AG04449 (cell line): ENCODE measurements around the gene MAP1LC3B2.
"Not testable (repeated sequence)": the region's sequence is repeated elsewhere in the genome, so short reads cannot be mapped to it uniquely, and the experiment has no call there.

Source experiments
- CTCF ChIA-PET: fragments of 350-600 bp; formaldehyde crosslinking; extraction: SDS; loops from one replicate; lab custom pipeline; 2021; ENCODE audit warnings: antibody characterized with exemption; lab: Yijun Ruan, JAX
- POLR2A ChIA-PET: fragments of 400-600, 350-600 bp; formaldehyde crosslinking; extraction: SDS; loops from one replicate; lab custom pipeline; 2020; ENCODE audit warnings: antibody characterized with exemption, inconsistent platforms; lab: Yijun Ruan, JAX
- DNase-seq: peaks from one replicate; pipeline ENCODE4 v3.0.0-alpha.2; 2010; ENCODE audit warnings: low read depth, low spot score
- H3K4me3 ChIP-seq: 2 replicates; pipeline ENCODE4 v1.5.1; 2011; ENCODE audit warnings: low read depth, mild to moderate bottlenecking, control low read depth, low read length
- TF ChIP-seq, protein P1 (sequence below): IDR thresholded peaks from one replicate; pipeline ENCODE4 v1.5.1; 2011; ENCODE audit warnings: mild to moderate bottlenecking, moderate library complexity, low read length, control low read depth, inconsistent platforms; ENCODE audit not compliant: insufficient read depth; ENCODE audit errors: missing control alignments

Gene MAP1LC3B2

DNA sequence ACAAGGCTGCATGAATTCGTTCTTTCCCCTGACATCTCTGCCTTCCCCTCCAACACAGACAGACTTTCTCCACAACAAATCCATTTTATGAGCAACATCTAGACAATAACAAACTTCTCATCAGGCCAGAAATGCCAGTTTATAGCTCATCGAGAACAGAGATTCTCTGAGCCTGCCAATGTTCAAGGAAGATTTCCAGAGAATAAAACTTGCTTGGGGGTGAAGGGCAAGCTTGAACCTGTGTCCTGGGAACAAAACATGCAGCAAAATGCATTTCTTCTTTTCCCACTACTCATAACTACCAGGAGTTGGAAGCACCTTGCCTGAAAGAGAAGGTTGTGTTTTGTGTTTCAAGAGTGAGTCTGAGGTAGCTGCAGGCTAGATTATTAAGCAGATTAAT lies 6.8 kb downstream of the MAP1LC3B2 start:
- ChIA-PET CTCF (no interaction called here), POLR2A (no interaction called here)
- TF ChIP-seq, protein P1, sequence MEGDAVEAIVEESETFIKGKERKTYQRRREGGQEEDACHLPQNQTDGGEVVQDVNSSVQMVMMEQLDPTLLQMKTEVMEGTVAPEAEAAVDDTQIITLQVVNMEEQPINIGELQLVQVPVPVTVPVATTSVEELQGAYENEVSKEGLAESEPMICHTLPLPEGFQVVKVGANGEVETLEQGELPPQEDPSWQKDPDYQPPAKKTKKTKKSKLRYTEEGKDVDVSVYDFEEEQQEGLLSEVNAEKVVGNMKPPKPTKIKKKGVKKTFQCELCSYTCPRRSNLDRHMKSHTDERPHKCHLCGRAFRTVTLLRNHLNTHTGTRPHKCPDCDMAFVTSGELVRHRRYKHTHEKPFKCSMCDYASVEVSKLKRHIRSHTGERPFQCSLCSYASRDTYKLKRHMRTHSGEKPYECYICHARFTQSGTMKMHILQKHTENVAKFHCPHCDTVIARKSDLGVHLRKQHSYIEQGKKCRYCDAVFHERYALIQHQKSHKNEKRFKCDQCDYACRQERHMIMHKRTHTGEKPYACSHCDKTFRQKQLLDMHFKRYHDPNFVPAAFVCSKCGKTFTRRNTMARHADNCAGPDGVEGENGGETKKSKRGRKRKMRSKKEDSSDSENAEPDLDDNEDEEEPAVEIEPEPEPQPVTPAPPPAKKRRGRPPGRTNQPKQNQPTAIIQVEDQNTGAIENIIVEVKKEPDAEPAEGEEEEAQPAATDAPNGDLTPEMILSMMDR: no peak
- no peak for DNase-seq
- no peak overlapping the region for H3K4me3 ChIP-seq

DNA sequence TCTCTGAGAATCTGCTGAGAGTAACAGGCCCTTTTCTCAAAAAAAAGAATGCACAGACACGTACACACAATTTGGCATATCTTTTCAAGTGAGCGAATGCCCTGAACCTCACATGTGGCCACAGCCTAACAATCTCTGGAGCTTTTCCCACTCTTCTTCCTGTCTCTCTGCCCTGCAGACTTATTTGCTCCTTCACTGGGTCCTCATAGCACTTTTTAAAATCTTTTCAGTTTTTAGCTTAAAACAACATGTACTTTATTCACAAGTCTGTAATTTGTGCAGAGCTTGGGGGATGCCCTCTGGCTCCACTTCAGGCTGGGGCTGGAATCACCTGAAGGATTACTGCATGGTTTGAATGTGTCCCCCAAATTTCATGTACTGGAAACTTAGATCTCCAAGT lies 9.0 kb downstream of the MAP1LC3B2 start:
- no peak for DNase-seq
- CTCF ChIA-PET: no interaction called here
- TF ChIP-seq, protein P1: no peak
- H3K4me3 ChIP-seq: no peak overlapping the region
- POLR2A ChIA-PET: no interaction called here

DNA sequence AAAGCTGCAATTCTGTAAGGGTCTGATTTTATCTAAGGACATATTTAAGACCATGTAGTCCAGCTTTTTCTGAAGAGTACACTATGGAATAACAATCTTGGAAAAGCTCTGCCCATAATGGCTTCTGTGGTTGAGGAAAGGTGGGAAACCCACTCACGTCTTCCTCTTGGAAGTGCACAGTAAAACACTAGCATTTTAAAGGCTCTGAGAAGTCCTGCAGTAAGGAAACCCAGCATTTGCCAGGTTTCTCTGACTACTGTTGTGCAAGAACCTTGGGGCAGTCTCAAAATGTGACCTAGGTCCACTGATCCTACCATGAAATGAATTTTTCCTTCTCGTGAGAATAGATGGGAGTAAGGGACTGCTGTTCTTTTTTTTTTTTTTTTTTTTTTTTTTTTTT lies 11.9 kb downstream of the MAP1LC3B2 start:
- H3K4me3 ChIP-seq: no peak overlapping the region
- ChIA-PET CTCF (no interaction called here), POLR2A (no interaction called here)

DNA sequence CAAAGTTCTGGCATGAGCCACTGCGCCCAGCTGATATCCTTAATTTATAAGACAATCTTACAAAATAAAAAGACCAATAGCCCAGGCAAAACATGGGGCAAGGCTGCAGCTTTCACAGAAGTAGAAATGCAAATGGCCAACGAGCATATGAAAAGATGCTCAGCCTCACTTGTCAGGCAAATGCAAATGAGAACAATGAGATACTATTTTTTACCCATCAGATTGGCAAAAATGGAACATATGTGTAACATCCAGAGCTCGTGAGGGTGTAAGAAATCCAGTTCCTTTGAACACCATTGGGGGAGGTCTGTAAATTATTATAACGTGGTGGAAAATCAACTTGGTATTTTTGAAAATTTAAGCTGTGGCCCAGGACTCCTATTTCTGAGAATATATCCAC lies 14.6 kb downstream of the MAP1LC3B2 start:
- no peak for DNase-seq
- H3K4me3 ChIP-seq: no peak overlapping the region
- CTCF ChIA-PET: no interaction called here
- POLR2A ChIA-PET: interaction anchor here (0.5 kb wide), 1 partner anchor 27 kb away, joined by 3 read pairs; no protein-coding TSS in a partner anchor
- TF ChIP-seq, protein P1: no peak

More for the DNA sequence above, 11.9 kb downstream of the MAP1LC3B2 start:
- TF ChIP-seq, protein P1: no peak
- no peak for DNase-seq

DNA sequence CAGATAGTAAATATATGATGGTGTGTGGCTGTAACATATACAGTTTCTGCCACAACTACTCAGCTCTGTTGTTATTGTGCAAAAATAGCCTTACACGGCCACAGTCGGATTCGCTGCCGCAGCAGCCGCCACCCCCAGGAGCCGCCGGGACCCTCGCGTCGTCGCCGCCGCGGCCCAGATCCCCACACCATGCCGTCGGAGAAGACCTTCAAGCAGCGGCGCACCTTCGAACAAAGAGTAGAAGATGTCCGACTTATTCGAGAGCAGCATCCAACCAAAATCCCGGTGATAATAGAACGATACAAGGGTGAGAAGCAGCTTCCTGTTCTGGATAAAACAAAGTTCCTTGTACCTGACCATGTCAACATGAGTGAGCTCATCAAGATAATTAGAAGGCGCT lies 16.6 kb downstream of the MAP1LC3B2 start:
- POLR2A ChIA-PET, H3K4me3 ChIP-seq, DNase-seq, CTCF ChIA-PET: not testable (repeated sequence)

DNA sequence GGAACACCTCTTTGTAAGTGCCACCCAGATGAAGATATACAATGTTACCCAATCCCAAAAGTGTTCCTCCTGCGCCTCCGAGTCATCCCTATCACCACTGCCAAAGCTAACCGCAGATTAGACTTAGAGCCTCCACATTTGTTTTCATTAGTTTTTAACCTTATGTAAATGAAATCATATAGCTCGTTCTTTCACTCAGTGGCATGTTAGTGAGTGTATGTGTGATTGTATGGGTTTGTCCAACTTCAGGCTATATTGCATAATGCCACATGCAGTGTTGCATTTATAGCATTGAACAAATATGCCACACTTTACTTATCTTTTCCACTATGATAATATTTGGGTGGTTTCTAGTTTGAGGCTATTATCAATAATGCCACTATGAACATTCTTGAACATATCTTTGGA lies 18.0 kb downstream of the MAP1LC3B2 start:
- ChIA-PET POLR2A (no interaction called here), CTCF (interaction anchor here (0.7 kb wide), 1 partner anchor 9 kb away, joined by 4 read pairs; no protein-coding TSS in a partner anchor)
- no peak for DNase-seq
- TF ChIP-seq, protein P1: no peak
- H3K4me3 ChIP-seq: no peak overlapping the region

DNA sequence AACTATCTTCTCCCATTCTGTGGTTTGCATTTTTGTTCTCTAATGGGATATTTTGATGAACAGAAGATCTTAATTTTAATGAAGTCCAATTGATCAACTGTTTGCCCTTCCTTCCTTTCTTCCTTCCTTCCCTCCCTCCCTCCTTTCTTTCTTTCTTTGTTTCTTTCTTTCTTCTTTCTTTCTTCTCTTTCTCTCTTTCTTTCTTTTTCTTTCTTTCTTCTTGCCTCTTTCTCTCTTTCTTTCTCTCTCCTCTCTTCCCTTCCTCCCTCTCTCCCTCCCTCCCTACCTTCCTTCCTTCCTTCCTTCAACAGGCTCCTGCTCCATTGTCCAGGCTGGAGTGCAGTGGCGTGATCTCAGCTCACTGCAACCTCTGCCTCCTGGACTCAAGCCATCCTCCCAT lies 18.9 kb downstream of the MAP1LC3B2 start:
- DNase-seq: no peak
- ChIA-PET POLR2A (no interaction called here), CTCF (interaction anchor here (0.7 kb wide), 1 partner anchor 8 kb away, joined by 4 read pairs; no protein-coding TSS in a partner anchor)
- TF ChIP-seq, protein P1: no peak
- H3K4me3 ChIP-seq: no peak overlapping the region
